GM19395 (cell line): ENCODE measurements around the gene OBP2A.

Source experiments
- ATAC-seq: cut with Tn5 transposase; IDR thresholded peaks from one replicate; pipeline ENCODE4 v1.9.1; 2021; ENCODE audit warnings: mild to moderate bottlenecking, moderate library complexity; ENCODE audit not compliant: unreplicated experiment

The OBP2A gene

DNA sequence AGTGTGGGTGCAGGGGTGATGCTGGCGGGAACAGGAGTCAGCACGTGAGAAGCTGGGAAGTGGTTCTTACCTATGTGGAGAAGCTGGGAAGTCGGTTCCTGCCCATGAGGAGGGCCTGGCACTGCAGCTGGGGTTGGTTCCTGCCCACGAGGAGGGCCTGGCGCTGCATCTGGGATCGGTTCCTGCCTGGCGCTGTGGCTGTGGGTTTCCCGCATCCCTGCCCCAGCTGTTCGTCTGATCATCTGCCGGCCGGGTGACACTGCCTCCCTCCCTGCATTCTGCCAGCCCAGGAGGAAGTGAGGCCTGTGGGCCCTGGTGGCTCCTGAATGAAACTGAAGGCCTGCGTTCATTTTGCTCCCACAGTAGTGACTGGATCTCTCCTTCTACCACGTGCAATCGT lies 5.1 kb downstream of the OBP2A start:
- no peak for ATAC-seq

DNA sequence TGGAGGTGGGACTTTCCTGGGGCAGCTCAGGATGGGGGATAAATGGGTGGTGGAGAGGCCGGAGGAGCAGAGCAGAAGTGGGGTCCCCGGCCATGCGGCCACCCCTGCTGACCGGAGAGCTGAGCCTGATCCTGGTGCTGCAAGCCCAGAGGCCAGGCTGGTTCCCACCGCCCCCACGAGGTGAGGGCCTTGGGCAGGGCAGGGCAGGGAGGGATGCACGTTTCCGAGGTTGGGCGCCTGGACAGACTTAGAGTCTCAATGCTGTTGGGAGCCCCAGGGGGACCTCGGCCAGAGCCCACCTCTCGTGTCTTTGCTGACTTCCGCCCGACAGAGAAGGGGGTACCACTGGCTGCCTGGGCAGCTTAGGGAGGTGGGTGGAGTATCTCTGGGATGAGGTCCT lies 5.5 kb downstream of the OBP2A start:
- no peak for ATAC-seq

GRCh38 chr9:135552021-135552697 lies 6.2 kb downstream of the OBP2A start:
- ATAC-seq: no peak

- no peak for ATAC-seq
Observed at GRCh38 chr9:135552698-135553171, 6.8 kb downstream of the OBP2A start.

GRCh38 chr9:135554718-135555117 lies 8.8 kb downstream of the OBP2A start:
- ATAC-seq: no peak

DNA sequence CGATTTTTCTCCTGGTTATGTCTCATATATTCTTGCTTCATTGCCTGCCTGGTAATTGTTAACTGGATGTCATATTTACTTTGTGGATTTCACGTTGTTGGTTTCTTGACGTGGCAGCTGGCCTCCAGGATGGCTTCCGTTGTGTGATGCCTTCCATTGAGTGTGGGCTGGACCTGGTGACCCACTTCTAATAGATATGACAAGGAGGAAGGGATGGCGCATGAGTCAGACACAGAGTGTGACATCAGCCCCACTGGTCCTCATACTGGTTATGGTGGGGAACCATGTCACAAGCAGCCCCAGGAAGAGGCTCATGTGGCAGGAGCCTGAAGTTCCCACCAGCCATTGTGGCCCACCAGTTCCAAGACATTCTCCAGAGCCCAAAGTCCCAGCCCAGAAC lies 9.3 kb downstream of the OBP2A start:
- no peak for ATAC-seq

DNA sequence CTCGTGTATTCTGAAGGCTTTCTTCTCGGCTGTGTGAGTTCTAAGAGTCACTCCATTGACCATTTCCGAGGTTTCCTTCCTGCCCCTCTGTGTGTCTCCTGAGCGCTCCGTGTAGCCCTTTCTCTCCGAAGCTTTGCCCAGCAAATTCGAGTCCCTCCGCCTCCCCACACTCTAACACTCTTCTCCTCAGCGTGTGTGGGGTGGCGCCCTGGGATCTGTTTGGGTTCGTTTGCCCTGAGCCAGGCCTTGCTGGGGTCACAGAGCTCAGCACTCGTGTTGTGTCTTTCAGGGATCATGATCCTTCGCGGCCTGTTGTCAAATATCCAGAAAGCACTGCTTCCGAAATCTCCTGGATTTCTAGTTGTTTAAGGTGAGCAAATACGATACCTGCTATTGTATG lies 10.0 kb downstream of the OBP2A start:
- no peak for ATAC-seq

GRCh38 chr9:135559606-135560005 lies 13.7 kb downstream of the OBP2A start:
- no peak for ATAC-seq

- no peak for ATAC-seq
Observed at GRCh38 chr9:135561391-135562234, 15.7 kb downstream of the OBP2A start, which contains the start of gene PAEP. Gene PAEP (plus strand): TSS chr9:135561756.

DNA sequence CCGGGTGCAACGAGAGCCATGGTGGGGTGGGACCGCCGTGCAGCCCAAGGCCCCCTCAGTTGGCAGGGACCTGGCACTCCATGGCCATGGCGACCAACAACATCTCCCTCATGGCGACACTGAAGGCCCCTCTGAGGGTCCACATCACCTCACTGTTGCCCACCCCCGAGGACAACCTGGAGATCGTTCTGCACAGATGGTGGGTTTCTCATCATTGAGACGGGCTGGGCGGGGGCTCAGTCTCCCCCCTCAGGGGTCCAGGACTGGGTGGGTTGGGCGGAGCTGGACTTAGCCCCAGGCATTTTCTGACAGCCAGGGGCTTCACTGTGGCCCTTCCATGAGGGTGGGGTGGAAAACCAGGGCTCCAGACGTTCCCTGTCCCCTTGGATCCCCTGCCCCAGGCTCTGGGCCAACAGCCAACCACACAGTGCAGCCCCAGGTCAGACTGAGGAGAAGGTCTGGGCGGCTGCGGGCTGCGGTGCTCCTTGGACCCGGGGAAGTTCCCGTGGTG lies 16.4 kb downstream of the OBP2A start:
- ATAC-seq: no peak

DNA sequence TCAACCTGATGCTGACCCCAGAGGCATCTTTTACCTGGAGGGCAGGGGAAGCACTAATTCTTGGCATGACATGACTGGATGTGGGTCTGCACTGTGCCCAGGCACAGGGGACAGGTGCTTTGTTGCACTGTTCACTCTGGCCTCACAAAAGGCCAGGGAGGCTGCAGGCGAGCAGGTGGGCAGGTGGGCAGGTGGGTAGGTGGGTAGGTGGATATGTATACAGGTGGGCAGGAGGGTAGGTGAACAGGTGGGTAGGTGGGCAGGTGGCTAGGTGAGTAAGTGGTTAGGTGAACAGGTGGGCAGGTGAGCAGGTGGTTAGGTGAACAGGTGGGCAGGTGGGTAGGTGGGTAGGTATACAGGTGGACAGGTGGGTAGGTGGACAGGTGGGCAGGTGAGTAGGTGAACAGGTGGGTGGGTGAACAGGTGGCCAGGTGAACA lies 17.1 kb downstream of the OBP2A start:
- ATAC-seq: no peak

- ATAC-seq: no peak
Observed at GRCh38 chr9:135563858-135564257, 17.9 kb downstream of the OBP2A start.

GRCh38 chr9:135565141-135565628 lies 19.3 kb downstream of the OBP2A start:
- no peak for ATAC-seq

DNA sequence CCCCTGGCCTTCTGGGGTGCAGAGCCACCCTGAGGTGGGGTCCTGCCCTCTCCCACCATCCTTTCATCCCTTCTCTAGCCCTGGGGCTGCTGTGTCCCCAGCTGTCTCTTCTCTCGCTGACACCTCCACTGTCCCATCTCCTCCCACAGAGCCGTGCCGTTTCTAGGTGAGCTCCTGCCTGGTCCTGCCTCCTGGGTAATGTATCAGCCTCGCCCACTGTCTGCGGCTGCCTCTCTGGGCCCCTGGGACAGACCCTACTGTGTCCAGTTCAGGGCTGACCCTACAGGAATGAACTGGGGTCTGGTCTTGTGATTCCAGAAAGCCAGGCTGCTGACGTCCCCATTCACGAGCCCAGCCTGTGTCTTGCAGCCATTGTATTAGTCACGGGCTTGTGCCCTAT lies 19.7 kb downstream of the OBP2A start:
- no peak for ATAC-seq

DNA sequence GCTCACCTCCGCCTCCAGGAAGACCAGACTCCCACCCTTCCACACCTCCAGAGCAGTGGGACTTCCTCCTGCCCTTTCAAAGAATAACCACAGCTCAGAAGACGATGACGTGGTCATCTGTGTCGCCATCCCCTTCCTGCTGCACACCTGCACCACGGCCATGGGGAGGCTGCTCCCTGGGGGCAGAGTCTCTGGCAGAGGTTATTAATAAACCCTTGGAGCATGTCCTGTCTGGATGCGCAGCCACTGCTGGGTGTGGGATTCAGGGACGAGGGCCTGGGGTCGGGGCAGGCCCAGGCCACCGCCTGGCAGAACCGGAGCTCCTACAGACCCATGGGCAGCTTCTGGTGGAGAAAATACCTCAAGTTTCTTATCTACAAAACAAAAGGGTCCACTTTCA lies 20.6 kb downstream of the OBP2A start:
- ATAC-seq: no peak

GRCh38 chr9:135567311-135567710 lies 21.4 kb downstream of the OBP2A start:
- no peak for ATAC-seq

DNA sequence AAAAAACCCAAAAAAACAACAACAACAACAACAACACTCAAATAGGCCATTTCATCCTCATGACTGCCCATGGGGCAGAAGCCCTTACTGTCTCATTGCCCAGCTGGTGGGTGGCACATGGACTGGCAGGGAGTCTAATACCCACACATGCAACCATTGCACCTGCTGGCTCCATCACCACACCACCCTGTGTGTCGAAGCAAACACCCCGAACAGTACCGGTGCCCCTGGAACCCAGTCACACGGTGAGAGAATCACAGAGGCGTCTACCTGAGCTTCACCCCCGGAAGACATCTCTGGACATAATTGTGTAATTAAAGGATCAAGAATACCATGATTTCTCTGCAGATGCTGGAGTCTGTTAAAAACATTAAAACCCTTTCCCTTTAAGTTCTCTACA lies 22.1 kb downstream of the OBP2A start:
- ATAC-seq: no peak

- ATAC-seq: no peak
Observed at GRCh38 chr9:135570456-135570855, 24.5 kb downstream of the OBP2A start.

DNA sequence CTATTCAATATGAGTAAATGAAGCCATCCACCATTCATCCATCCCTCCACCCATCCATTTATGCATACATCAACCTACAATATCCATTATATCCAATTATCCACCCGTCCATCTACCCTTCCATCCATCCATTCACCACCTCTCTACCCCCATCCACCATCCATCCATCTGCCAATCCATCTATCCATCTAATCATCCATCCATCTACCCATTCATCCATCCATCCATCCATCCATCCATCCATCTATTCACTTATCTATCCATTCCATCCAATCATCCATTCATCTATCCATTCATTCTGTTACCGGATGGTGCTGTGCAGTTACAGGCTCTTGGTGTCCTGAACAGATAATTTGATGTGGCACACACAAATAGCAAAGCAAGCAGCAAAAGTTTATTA lies 26.3 kb downstream of the OBP2A start:
- no peak for ATAC-seq

- no peak for ATAC-seq
Observed at GRCh38 chr9:135573124-135573523, 27.2 kb downstream of the OBP2A start.

DNA sequence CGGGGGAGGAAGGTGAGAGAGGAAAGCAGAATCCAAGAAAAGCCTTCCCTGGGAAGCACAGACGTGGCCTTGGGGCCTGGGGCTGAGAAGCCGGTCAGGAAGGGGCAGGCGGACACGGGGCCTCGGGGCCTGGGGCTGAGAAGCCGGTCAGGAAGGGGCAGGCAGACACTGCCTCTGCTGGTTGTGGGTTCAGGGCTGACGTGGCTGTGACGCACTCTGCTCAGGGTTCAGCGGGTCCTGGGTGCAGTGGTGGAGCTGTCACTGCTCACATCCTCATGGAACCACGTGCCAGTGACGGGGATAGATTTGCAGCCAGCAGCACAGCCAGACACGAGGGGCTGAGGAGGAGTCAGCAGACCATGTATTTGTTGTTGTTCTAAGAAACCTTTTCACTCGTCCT lies 28.4 kb downstream of the OBP2A start:
- ATAC-seq: no peak

DNA sequence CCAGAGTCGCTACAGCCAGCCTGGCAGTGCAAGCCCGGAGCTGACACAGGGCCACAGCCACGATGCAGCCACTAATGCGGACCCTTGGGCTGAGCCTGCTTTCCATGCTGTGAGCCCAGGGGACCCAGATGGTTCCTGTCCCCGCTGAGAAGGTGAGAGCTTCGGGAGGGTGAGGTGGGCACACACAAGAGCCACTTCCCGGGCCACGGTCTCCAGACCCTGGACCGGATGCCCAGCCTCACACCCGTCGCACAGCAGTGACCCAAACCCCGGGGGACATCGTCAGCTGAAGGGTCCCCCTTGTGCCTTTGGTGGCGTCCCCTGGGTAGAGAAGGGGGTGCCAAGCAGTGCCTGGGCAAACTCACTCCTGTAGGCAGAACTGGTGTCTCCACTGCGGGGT lies 29.0 kb downstream of the OBP2A start:
- no peak for ATAC-seq
